ENCODE results near the gene HYAL3. TPM values are rescaled to one million over a fixed set of nuclear protein-coding genes. Genes with fewer than 3 reads are reported as not detected.

Gene HYAL3
- total and polyA plus RNA-seq, 2 of the 13 experiments (the other 11 are each of a cell fraction or from before 2014, with no cell fraction given): 5.5 to 10.4 TPM

- TF ChIP-seq NFYB (CRISPR knock-in tag; IDR thresholded peaks at IDR 0.05) (no peak), MTERF4 (CRISPR knock-in tag; IDR thresholded peaks at IDR 0.05) (0 out of 2 replicates have a peak, but pooled peaks have one; percentile 78), KLF12 (CRISPR knock-in tag; IDR thresholded peaks at IDR 0.05; ENCODE audit: borderline replicate concordance) (peak; percentile 80; the same call in 1 of the 2 replicates), ZFYVE20 (CRISPR knock-in tag; IDR thresholded peaks at IDR 0.05; ENCODE audit: borderline replicate concordance, low read depth) (no peak), MIXL1 (CRISPR knock-in tag; IDR thresholded peaks at IDR 0.05) (no peak; the same call in 1 of the 2 replicates), ZNF883 (CRISPR knock-in tag; IDR thresholded peaks at IDR 0.05; ENCODE audit: not compliant biosample characterization) (no peak), SNRNP70 (IDR thresholded peaks at IDR 0.05; ENCODE audit: low read depth, low read length) (no peak), RFXANK (CRISPR knock-in tag; IDR thresholded peaks at IDR 0.05) (no peak), HNF4G (IDR thresholded peaks at IDR 0.05; ENCODE audit: borderline replicate concordance, low read depth, low read length) (peak; percentile 81; the same call in 1 of the 2 replicates), HNF4G (CRISPR knock-in tag; IDR thresholded peaks at IDR 0.05; ENCODE audit: borderline replicate concordance, low read depth) (peak; percentile 37; the same call in 1 of the 2 replicates), RXRA (CRISPR knock-in tag; IDR thresholded peaks at IDR 0.05) (peak; percentile 7; the same call in 1 of the 2 replicates), NCOR1 (IDR thresholded peaks at IDR 0.05; ENCODE audit: borderline replicate concordance, low read length) (0 out of 2 replicates have a peak, but pooled peaks have one; percentile 13), ZNF513 (CRISPR knock-in tag; conservative IDR thresholded peaks at IDR 0.05) (no peak), ZNF205 (CRISPR knock-in tag; IDR thresholded peaks at IDR 0.05) (peak; percentile 98), ZNF550 (CRISPR knock-in tag; IDR thresholded peaks at IDR 0.05; ENCODE audit: borderline replicate concordance) (0 out of 2 replicates have a peak, but pooled peaks have one; percentile 79), SRF (IDR thresholded peaks at IDR 0.05; ENCODE audit: low read depth, low read length) (peak; percentile 81), GFI1 (CRISPR knock-in tag; IDR thresholded peaks at IDR 0.05; ENCODE audit: borderline replicate concordance) (peak; percentile 47; the same call in 1 of the 2 replicates), ISX (CRISPR knock-in tag; conservative IDR thresholded peaks at IDR 0.05) (0 out of 2 replicates have a peak, but pooled peaks have one; percentile 33), NCOA1 (CRISPR knock-in tag; IDR thresholded peaks at IDR 0.05) (no peak), ZNF484 (CRISPR knock-in tag; IDR thresholded peaks at IDR 0.05; ENCODE audit: borderline replicate concordance, low read depth) (no peak), ZNF556 (CRISPR knock-in tag; IDR thresholded peaks at IDR 0.05; ENCODE audit: borderline replicate concordance) (no peak), DMAP1 (CRISPR knock-in tag; IDR thresholded peaks at IDR 0.05) (no peak), ZFX (CRISPR knock-in tag; IDR thresholded peaks at IDR 0.05; ENCODE audit: low read depth) (peak; percentile 25), AKAP8 (CRISPR knock-in tag; IDR thresholded peaks at IDR 0.05) (no peak; the same call in 1 of the 2 replicates), ZBTB7B (CRISPR knock-in tag; IDR thresholded peaks at IDR 0.05) (0 out of 2 replicates have a peak, but pooled peaks have one; percentile 52), ZNF446 (CRISPR knock-in tag; IDR thresholded peaks at IDR 0.05) (no peak), CREB1 (IDR thresholded peaks at IDR 0.05) (peak; percentile 83), CREB1 (CRISPR knock-in tag; IDR thresholded peaks at IDR 0.05) (peak; percentile 88)
- TF ChIP-seq, protein P1, sequence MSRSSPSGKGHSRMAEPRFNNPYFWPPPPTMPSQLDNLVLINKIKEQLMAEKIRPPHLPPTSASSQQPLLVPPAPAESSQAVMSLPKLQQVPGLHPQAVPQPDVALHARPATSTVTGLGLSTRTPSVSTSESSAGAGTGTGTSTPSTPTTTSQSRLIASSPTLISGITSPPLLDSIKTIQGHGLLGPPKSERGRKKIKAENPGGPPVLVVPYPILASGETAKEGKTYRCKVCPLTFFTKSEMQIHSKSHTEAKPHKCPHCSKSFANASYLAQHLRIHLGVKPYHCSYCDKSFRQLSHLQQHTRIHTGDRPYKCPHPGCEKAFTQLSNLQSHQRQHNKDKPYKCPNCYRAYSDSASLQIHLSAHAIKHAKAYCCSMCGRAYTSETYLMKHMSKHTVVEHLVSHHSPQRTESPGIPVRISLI (CRISPR knock-in tag; IDR thresholded peaks at IDR 0.05; ENCODE audit: borderline replicate concordance): no peak
- TF ChIP-seq, protein P2, sequence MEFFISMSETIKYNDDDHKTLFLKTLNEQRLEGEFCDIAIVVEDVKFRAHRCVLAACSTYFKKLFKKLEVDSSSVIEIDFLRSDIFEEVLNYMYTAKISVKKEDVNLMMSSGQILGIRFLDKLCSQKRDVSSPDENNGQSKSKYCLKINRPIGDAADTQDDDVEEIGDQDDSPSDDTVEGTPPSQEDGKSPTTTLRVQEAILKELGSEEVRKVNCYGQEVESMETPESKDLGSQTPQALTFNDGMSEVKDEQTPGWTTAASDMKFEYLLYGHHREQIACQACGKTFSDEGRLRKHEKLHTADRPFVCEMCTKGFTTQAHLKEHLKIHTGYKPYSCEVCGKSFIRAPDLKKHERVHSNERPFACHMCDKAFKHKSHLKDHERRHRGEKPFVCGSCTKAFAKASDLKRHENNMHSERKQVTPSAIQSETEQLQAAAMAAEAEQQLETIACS (CRISPR knock-in tag; IDR thresholded peaks at IDR 0.05): no peak
Observed at GRCh38 chr3:50299638-50299928, 378 bp upstream of the HYAL3 start (continued).
